ENCODE results near the gene FHAD1.
A peak's percentile ranks its signal among the peaks of the same experiment; 100 is the strongest.

The FHAD1 gene

DNA sequence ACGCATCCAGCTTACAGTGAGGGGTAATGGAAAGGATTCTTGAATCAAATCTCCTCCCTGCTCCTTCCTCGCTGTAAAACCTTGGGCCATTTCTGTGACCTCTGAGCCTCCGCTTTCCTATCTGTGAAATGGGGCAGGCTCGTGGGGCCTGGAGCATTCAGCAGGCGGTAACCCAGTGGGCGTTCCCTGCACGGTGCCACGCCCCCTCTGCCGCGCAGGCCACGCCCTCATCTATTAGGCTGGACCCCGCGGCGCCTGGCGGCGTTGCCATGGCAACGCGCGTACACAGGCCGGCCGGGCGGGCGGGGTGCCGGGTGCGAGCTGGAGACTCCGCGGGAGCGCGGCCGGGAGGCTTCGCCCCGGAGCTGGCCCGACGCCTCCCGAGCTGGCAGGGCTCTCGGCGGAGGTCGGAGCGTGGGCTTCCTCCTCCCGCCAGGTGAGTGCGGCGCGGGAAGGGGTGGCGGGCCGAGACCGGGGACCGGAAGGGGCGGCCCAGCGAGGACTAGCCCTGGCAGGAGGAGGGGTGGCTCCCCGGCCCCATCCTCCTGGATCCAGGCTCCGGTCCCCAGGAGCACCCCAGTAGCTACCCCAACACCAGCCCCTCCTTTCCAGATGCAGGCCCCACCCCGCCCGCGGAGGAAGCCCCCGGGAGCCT, at the start of gene FHAD1:
TSS of gene FHAD1 (plus strand) at position 264 of the 655 bp plus-strand sequence. CDS start 4,562 bp downstream, outside the sequence.
- DNase-seq (ENCODE audit: low read depth, low spot score), result peak; percentile 7

DNA sequence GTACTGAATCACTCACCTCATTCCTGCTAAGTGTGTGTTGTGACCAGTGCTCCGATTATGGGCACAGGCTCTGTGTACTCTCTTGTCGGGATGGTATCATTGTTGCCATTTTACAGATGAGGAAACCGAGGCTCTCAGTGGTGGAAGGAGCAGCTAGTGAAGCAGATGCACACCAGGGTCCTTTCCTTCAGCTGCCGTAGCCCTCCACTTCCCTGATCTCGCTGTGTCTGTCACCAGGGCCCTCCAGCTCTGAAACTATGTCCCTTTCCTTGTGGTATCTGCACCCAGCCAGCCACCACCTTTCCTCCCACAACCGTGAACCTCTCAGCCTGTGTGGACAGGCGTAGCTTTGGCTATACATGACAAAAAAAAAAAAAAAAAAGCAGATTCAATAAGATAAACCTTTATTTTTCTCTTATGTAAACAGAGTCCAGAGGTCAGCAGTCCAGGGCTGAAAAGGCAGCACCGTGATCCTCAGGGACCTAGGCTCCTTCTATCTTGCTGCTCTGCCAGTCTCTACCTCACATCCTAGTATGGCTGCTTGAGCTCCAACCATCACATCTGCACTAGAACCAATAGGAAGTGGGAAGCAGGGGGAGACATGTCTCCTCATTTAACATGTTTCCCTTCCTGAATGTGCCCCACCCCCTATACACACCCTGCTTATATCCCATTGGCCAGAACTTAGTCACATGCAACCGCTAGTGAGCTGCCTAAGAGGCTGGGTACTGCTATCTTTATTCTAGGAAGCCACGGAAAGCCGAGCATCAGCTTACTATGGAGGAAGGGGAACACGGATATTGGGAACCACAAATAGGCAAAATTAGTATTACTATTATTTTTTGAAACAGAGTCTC, 49.2 kb upstream of the FHAD1 start:
- no peak for DNase-seq (ENCODE audit: low read depth, low spot score)

DNA sequence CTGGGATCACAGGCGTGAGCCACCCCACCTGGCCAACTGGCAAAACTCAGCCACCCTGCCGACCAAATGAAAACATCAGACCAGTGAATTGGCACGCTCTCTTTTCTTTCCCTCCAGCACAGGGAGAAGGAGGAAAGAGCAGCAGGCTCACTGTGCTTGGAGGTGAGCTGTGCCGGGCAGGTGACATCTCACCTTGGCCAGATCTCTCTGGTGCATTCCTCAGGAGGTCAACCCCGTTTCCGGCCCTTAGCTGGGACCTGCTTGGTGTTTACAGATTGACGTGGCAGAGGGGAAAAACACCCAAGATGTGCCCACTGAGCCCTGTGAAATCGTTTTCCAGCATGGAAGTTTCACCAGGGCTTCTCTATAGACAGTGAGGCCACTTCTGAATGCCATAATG, 48.3 kb upstream of the FHAD1 start:
- no peak for DNase-seq (ENCODE audit: low read depth, low spot score)

DNA sequence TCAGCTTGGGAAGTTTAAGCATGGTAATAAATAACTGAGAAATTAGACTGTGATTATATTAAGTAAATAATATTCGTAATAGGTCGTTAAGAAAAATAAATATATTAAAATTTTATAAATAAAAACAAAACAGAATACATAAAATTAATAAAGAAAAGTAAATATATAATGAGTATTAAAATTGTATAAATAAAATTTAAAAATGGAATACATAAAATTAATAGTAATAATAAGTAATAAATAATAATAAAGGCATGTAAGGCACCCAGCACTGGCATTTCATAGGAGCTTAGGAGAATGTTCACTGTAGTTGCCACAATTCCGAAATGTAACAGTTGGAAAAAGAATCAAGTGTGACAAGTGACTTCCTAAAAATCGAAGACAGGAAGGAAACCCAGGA, 45.8 kb upstream of the FHAD1 start:
- no peak for DNase-seq (ENCODE audit: low read depth, low spot score)

DNA sequence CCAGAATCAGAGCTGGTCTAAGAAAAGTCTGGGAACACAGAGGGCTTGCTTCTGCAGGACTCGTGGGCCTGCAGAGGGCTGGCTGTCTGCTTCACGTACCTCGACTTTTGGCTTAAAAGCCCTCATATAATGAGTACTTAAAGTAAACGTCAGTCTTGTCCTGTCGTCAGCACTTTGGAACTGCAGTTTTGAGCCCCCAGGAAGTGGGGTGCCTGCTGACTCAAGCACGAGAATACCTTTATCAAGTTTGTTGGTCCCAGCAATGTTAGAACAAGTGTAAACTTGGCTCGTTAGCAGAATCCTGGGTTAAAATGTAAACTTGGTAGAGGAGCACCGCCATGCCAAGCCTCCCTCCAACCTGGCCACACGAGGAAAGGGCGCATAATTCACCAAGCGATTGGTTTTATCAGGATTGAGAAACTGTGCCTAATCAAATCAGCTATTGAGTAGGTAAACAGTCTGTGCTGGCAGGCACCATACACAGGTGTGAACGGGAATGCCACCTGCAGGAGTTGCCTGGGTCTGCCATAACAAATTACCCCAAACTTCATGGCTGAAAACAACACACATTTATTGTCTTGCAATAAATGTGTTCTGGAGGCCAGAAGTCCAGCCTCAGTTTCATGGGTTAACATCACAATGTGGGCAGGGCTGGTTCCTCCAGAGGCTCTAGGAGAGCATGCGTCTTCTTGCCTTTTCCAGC, 45.0 kb upstream of the FHAD1 start:
- DNase-seq (ENCODE audit: low read depth, low spot score), result no peak

DNA sequence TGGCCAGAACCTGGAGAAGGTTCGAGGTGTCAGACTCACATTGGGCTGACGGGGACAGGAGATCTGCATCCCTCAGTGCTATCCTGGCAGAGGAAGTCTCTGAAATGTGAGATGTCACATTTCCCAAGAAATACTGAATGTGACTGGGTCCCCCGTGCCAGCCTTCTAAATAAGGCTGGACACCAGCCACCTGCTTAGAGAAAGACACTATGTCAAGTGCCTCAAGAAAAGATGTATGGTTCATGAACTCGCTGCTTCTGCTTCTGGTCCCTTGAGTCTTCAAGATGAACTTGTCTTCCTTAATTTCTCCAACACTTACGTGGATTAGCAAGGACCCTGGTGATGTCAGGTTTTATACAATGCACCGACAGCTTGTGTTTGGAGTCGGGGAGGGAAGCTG, 42.1 kb upstream of the FHAD1 start:
- no peak for DNase-seq (ENCODE audit: low read depth, low spot score)

DNA sequence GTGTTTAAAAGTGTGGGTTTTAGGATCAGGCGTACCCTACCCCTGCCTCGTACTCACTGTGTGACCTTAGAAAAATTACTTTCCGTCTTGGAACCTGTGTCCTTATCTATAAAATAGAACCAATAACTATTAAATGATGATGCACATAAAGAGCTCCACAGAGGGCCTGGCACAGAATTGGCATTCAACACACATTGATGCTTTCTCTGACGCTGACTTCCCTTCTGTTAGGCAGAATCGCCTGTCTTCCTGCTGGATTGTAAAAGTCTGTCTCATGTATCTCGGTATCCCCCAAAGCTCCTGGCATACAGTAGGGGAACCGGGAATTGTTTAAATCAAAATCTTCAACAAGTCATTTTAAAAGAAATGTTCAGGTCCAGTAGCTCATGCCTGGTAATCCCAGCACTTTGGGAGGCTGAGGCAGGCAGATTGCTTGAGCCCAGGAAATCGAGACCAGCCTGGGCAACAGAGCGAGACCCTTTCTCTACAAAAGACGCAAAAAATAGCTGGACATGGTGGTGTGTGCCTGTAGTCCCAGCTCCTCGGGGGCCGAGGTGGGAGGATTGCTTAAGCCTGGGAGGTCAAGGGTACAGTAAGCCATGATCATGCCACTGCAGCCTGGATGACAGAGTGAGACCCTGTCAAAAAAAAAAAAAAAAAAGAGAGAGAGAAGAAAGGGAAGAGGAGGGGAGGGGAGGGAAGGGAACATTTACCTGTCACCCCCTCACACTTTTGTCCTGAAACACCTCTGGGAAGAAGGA, 41.3 kb upstream of the FHAD1 start:
- DNase-seq (ENCODE audit: low read depth, low spot score), result no peak

DNA sequence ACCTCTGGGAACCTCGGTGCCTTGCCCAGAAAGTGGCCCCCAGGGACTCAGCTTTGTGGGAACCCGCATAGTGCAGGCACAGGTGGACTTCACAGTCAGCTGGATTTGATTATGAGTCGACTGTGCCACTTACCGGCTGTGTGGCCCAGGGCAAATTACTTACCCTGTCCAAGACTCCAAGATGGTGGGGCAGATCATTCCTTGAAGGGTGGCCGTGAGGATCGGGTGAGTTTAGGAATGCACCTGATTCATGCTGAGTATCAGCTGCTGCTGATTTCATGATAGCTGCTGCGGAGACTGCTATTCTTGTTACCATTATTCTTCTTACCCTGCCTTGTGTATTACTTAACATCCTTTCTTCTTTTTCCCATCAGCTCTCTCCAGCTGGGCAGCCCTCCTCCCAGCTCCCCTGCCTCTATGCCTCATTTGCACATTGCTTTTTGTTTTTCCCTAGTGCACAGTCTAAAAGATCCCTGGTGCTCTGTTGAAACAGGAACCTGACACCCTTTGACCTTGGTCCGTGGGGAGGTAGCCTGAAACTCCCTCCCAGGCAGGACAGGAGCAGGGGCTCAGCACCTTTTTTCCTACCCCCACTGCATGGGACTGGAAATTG, 40.5 kb upstream of the FHAD1 start:
- no peak for DNase-seq (ENCODE audit: low read depth, low spot score)

DNA sequence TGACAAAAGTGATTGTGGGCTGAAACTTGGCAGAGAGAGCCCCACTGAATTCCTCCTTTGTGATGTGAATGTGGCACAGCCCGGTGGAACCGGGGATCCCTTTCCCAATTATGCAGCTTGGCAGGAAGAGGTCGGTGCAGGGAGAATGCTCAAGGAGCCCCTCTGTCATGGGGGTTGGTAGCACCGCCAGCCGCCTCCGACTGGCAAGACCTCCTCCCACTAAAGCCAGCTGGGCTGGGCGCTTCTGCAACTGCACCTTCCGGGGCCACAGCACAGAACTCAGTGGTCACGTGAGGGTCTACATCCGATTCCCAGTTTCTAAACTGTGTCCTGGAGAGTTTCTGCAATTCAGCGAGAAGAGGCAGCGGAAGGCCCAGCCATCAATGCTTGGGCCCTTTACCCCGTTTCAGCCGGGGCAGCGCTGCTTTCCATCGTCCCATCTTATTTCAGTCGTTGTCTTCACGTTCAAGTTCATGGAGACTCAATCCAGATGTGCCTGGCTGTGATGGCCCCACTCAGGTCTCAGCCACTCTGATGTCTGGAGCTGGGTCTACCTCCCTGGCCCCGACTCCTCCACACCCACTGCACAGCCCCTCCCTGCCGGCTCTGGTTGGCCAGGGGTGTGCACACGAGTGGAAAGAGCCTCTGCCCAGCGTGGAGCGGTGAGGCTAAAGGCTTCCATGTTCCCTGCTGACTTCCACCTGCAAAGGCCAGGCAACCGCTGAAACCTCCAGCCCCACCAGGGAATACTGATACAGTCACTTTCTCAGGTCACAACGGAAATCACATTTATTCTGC, 39.8 kb upstream of the FHAD1 start:
- no peak for DNase-seq (ENCODE audit: low read depth, low spot score)

DNA sequence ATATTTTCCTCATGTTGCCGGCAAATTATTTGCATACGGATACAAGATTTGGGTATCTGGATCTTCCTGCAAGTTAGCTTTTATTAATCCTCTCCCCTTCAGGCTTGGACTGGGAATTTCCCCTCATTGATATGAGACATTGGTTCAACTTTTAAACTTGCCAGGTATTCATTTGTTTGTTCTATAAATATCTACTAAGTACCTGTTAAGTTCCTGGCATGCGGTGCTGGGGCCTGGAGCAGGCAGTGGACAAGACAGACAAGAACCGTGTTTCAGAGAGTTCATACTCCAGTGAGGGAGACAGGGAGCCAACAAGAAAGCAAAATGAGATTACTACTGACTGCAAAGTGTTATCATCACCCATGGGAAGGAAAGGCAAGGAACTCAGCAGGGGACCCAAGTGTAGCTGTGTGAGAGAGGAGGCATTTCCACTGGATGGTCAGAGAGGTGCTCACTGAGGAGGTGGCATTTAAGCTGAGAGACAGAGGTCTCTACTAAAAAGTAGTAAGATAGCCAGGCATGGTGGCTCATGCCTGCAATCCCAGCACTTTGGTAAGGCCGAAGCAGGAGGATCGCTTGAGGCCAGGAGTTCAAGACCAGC, 39.1 kb upstream of the FHAD1 start:
- DNase-seq (ENCODE audit: low read depth, low spot score), result no peak

DNA sequence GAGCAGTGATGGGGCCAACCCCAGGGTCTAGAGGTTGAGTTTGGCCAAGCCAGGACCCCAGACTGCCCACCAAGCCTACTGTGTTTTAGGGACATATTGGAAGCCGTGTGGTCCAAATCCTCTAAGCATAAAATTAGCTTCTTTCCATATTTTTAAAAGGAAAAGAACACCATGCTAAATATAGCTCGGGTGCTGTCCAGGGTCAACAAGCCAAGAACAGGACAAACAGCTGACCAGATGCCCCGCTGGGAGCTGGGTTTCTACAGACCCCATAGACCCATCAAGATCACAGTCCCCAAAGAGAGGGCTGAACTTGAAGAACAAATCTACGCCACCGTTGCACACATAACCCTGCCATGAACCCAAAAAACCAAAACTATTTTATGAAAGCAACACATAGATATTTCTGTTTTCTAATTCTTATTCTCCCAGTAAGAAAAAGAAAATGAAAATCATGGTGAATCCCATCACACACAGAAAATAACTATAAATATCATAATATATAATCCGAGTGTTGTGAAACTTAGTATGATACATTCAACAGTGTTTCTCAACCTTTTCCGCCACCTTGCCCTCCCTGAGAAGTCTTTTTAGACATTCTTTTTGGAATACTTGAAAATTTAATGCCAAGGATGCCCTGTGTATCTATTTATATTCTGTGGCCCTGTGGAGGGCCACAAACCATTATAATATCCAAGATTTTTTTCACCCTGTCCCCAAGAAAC, 36.2 kb upstream of the FHAD1 start:
- no peak for DNase-seq (ENCODE audit: low read depth, low spot score)

DNA sequence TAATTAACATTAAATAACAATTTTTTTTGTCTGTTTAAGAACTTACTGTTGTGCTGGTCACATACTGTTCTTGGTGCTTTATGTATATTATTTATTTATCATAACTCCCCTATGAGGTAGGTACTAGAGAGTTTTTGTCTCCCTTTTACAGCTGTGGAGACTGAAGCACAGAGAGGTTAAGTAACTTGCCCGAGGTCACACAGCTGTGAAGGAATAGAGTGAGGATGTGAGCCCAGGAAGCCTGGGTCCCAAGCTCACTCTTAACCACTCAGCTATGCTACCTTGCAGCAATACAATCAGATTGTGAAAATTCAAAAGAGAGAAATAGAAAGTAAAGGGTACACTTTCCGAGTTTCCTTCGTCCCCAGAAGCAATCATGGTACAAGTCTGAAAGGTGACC, 35.6 kb upstream of the FHAD1 start:
- no peak for DNase-seq (ENCODE audit: low read depth, low spot score)

DNA sequence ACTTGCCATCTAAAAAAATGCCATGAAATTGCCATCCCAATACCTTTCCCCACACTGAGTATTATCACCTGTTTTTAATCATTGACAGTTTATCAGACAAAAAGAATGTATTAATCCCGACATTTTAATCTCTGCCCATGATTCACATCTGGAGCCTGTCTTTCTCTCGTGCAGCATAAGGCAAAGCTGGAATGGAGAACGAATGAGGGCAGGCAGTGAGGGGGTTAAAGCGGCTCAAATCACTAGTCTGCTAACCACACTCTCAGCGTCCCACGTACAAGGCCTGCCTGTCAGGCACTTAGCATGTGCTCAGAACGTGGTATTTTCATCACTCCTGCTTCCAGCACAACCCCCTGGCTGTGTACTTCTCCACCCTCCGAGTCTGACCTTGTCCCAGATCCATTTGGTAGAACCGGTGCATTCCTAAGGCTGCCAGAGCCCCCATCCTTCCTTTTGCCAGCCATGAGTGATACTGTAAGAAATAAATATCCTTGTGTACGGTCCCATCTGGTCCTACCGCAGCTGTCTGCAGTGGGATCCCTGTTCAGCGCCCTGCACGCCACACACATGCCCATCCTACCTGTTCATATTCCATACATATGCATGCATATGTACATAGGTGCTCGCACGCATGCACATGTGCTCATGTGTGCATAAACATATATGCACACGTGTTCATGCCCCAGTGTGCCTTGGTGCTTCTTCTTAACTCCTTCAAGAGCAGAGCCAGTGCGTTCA, 34.6 kb upstream of the FHAD1 start:
- no peak for DNase-seq (ENCODE audit: low read depth, low spot score)

DNA sequence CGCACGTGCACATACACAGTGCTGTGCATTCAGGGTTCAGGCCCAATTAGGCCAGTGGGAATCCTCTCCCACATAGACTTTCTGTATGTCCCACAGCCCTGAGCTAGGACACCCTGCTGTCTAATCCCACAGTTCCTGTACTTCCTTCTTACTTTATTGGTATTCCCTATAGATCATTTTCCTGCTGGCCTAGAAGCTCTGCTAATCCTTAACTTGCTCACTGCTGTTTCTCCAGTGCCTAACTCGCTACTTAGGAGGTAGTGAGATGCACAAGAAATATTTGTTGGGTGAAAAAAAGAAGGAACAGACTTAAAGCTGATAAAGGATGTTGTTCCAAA, 34.1 kb upstream of the FHAD1 start:
- no peak for DNase-seq (ENCODE audit: low read depth, low spot score)

DNA sequence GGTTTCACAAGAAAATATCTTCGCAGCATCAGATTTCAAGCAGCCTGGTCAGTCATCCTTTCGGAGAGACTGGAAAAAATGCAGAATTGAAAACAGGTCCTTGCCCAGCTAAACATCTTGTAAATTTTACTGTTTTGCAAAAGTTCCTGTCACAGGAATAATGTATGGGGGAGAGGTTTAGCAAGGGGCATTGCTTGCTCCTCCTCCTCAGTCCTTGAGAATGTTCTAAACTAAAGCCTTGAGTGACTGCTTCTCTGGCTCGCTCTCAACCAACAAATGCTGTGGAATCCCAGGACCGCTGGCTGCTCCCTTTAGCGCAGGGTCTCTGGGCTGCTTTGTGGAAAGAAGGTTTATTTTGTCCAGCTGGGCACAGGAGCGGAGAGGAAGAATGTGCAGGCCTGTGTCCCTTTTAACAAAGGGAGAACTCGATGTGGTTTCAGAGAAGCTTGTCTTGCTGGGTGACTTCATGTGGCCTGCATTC, 33.6 kb upstream of the FHAD1 start:
- no peak for DNase-seq (ENCODE audit: low read depth, low spot score)

DNA sequence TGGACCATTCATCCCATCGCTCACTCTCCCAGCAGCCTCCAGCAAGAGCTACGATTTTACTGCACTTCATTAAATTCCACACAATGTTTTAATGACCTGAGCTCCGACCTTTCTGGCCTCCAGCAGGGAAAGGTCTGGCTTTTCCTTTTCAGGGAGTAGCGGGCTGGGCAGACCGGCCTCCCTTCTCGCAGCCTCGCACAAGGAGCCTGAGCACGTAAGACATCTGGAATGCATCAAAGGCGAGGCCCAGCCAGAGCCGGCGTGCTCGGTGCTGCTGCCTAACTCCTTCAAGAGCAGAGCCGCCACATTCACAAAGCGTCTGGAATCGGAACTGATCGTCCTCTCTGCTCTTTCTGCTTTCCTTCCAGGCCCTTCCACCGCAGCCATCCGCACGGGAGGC, 32.5 kb upstream of the FHAD1 start:
- DNase-seq (ENCODE audit: low read depth, low spot score), result peak; percentile 83

DNA sequence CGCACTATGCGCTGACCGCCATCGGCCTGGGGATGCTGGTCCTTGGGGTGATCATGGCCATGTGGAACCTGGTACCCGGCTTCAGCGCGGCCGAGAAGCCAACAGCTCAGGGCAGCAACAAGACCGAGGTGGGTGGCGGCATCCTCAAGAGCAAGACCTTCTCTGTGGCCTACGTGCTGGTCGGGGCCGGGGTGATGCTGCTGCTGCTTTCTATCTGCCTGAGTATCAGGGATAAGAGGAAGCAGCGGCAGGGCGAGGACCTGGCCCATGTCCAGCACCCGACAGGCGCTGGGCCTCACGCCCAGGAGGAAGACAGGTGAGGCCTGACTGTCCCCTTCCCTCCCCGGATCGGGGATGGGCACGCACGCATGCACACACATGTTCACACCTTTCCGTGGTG, 31.9 kb upstream of the FHAD1 start:
- no peak for DNase-seq (ENCODE audit: low read depth, low spot score)

DNA sequence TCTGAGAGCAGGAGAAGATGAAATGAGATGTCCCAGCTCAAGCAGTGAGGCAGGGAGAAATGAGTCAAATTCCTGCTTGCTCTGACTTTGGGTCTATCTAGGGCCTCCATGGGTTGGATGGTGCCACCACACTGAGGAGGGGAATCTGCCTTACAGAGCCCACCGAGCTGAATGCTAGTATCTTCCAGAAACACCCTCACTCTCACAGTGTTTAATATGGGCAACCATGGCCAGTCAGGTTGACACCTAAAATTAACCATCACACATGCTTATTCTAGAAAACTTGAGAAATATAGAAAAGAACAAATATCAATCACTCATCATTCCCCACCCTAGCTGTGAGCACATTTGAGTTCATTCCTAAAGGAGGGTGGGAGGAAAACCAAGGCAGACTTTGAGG, 29.4 kb upstream of the FHAD1 start:
- no peak for DNase-seq (ENCODE audit: low read depth, low spot score)
